Liver (tissue), 9 donors: ENCODE results near the gene GRID1. TPM values are rescaled to one million over a fixed set of nuclear protein-coding genes. Genes with fewer than 3 reads are reported as not detected.

Experiments used
- DNase-seq: peaks from one replicate; pipeline ENCODE4 v3.0.0-alpha.2; 2017; ENCODE audit warnings: low spot score
- H3K27ac ChIP-seq, 2 donors: one replicate each; pipeline ENCODE4 v1.7.0; 2013; ENCODE audit warnings: inconsistent platforms in 2 of 2, low read length in 2 of 2, control low read depth in 1 of 2, low read depth in 1 of 2, mild to moderate bottlenecking in 1 of 2
- H3K27me3 ChIP-seq, 4 donors: one replicate each; pipeline versions ENCODE4 v1.6.1 to v1.7.0; 2013; ENCODE audit warnings: low read length in 3 of 4, inconsistent platforms in 1 of 4, mild to moderate bottlenecking in 1 of 4, moderate library complexity in 1 of 4; ENCODE audit not compliant: control insufficient read depth in 4 of 4, insufficient read depth in 4 of 4
- H3K36me3 ChIP-seq, 4 donors: one replicate each; pipeline versions ENCODE4 v1.6.1 to v1.7.0; 2013; ENCODE audit warnings: low read length in 3 of 4, mild to moderate bottlenecking in 3 of 4, low read depth in 1 of 4, moderate library complexity in 1 of 4; ENCODE audit not compliant: control insufficient read depth in 4 of 4, insufficient read depth in 3 of 4
- H3K4me1 ChIP-seq, 4 donors: one replicate each; pipeline versions ENCODE4 v1.6.1 to v1.7.0; 2013; ENCODE audit warnings: low read length in 3 of 4, mild to moderate bottlenecking in 3 of 4, moderate library complexity in 1 of 4; ENCODE audit not compliant: control insufficient read depth in 4 of 4, insufficient read depth in 4 of 4
- H3K4me3 ChIP-seq, 3 donors: one replicate each; pipeline versions ENCODE4 v1.6.1 to v1.7.0; 2013; ENCODE audit warnings: low read length in 3 of 3, control low read depth in 1 of 3, low read depth in 1 of 3, mild to moderate bottlenecking in 1 of 3
- H3K9ac ChIP-seq, 2 donors: one replicate each; pipeline ENCODE4 v1.7.0; 2013; ENCODE audit warnings: low read length in 2 of 2, mild to moderate bottlenecking in 2 of 2, moderate library complexity in 2 of 2, control low read depth in 1 of 2, low read depth in 1 of 2
- H3K9me3 ChIP-seq, 4 donors: one replicate each; pipeline versions ENCODE4 v1.6.1 to v1.7.0; 2013; ENCODE audit warnings: low read length in 3 of 4; ENCODE audit not compliant: control insufficient read depth in 4 of 4
- ATF3 ChIP-seq: IDR thresholded peaks from 2 replicates; pipeline ENCODE4 v1.6.1; 2016; ENCODE audit warnings: antibody characterized with exemption
- EGR1 ChIP-seq, 2 donors: IDR thresholded peaks; 2 replicates each; pipeline ENCODE4 v1.6.1; 2016 to 2018; ENCODE audit warnings: antibody characterized with exemption in 2 of 2, low read depth in 2 of 2
- FOXA1 ChIP-seq: IDR thresholded peaks from 2 replicates; pipeline ENCODE4 v1.6.1; 2016; ENCODE audit warnings: antibody characterized with exemption
- FOXA2 ChIP-seq: IDR thresholded peaks from 2 replicates; pipeline ENCODE4 v1.6.1; 2016; ENCODE audit warnings: antibody characterized with exemption
- GABPA ChIP-seq, 2 donors: IDR thresholded peaks in 1 of 2; conservative IDR thresholded peaks in 1 of 2; 2 replicates each; pipeline ENCODE4 v1.6.1; 2016; ENCODE audit warnings: antibody characterized with exemption in 2 of 2, mild to moderate bottlenecking in 1 of 2, moderate library complexity in 1 of 2
- HNF4A ChIP-seq, 2 donors: conservative IDR thresholded peaks; 2 replicates each; pipeline ENCODE4 v1.6.1; 2016; ENCODE audit warnings: antibody characterized with exemption in 2 of 2, mild to moderate bottlenecking in 2 of 2
- HNF4G ChIP-seq: IDR thresholded peaks from 2 replicates; pipeline ENCODE4 v1.6.1; 2016; ENCODE audit warnings: antibody characterized with exemption
- RAD21 ChIP-seq, 2 donors: IDR thresholded peaks; 2 replicates each; pipeline ENCODE4 v1.6.1; 2016; ENCODE audit warnings: antibody characterized with exemption in 2 of 2, mild to moderate bottlenecking in 2 of 2
- REST ChIP-seq: IDR thresholded peaks from 2 replicates; pipeline ENCODE4 v1.6.1; 2016; ENCODE audit warnings: antibody characterized with exemption, mild to moderate bottlenecking
- RXRA ChIP-seq, 2 donors: IDR thresholded peaks; 2 replicates each; pipeline ENCODE4 v1.6.1; 2017 to 2018; ENCODE audit warnings: antibody characterized with exemption in 2 of 2, mild to moderate bottlenecking in 1 of 2
- SP1 ChIP-seq: IDR thresholded peaks from 2 replicates; pipeline ENCODE4 v1.6.1; 2018; ENCODE audit warnings: antibody characterized with exemption, mild to moderate bottlenecking
- TAF1 ChIP-seq: conservative IDR thresholded peaks from 2 replicates; pipeline ENCODE4 v1.6.1; 2016; ENCODE audit warnings: antibody characterized with exemption, mild to moderate bottlenecking
- YY1 ChIP-seq: IDR thresholded peaks from 2 replicates; pipeline ENCODE4 v1.6.1; 2016; ENCODE audit warnings: antibody characterized with exemption, mild to moderate bottlenecking
- WGBS: extraction: QIAGEN DNeasy Blood & Tissue Kit; methylation state at CpG from one replicate; pipeline ENCODE4 v1.1.7; 2013; 5-methylcytosine and 5-hydroxymethylcytosine counted together
- polyA plus RNA-seq, 2 donors: library from polyadenylated mRNA; stranded (reverse) in 1 of 2; unstranded in 1 of 2; fragments of 200-250 nt in 1 of 2; fragments of >200 nt in 1 of 2; fragmentation: Nextera tagmentation in 1 of 2; extraction: Ambion mirVana in 1 of 2; gene quantifications; one replicate each; pipeline versions ENCODE4 v1.2.1 to v1.2.3, GENCODE V29; 2013 to 2015
- total RNA-seq, 2 donors: library from RNA; depleted of rRNA; stranded (reverse); fragments of >200 nt; gene quantifications; one replicate each; pipeline ENCODE4 v1.2.3, GENCODE V29; 2014
- TF ChIP-seq, protein P1 (sequence below): fragments of 150-350 bp; IDR thresholded peaks from 2 replicates; pipeline ENCODE4 v1.5.1; 2017; ENCODE audit warnings: improper control_type of control experiment, low read depth, low read length; ENCODE audit not compliant: missing input control
- donor health status: healthy.
- donor health status: healthy.
- donor health status: healthy.
- donor health status: healthy.
- donor health status: healthy.

Gene GRID1
- total and polyA plus RNA-seq, 4 donors, result 0.09 to 0.17 (median 0.14) TPM; not detected in 1

DNA sequence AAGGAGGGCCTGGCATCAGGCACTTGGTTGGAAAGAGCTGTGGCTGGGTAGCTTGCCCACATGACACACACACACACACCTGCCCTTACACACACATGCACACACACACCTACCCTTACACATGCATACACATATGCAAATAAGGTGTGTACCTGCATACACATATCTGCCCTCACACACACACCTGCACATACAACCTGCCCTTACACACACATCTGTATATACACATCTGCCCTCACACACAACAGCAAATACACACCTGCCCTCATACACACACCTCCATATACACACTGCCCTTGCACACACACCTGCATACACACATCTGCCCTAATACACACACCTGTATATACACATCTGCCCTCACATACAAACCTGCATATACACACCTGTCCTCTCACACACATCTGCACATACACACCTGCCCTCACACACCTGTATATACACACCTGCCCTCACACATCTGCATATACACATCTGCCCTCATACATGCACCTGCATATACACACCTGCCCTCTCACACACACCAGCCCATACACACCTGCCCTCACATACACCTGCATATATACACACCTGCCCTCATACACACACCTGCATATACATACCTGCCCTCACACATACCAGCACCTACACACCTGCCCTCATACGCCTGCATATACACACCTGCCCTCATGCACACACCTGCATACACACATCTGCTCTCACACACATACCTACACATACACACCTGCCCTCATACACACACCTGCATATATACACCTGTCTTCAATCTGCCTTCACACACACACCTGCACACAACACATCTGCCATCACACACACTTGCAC is 82.9 kb downstream of the GRID1 start:
- TF ChIP-seq, protein P1, sequence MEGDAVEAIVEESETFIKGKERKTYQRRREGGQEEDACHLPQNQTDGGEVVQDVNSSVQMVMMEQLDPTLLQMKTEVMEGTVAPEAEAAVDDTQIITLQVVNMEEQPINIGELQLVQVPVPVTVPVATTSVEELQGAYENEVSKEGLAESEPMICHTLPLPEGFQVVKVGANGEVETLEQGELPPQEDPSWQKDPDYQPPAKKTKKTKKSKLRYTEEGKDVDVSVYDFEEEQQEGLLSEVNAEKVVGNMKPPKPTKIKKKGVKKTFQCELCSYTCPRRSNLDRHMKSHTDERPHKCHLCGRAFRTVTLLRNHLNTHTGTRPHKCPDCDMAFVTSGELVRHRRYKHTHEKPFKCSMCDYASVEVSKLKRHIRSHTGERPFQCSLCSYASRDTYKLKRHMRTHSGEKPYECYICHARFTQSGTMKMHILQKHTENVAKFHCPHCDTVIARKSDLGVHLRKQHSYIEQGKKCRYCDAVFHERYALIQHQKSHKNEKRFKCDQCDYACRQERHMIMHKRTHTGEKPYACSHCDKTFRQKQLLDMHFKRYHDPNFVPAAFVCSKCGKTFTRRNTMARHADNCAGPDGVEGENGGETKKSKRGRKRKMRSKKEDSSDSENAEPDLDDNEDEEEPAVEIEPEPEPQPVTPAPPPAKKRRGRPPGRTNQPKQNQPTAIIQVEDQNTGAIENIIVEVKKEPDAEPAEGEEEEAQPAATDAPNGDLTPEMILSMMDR, result no peak
- TF ChIP-seq TAF1 (no peak), YY1 (no peak), ATF3 (no peak), FOXA1 (no peak), HNF4A (conservative IDR thresholded peaks at IDR 0.05) (no peak), HNF4G (no peak), RXRA (IDR thresholded peaks at IDR 0.05) (no peak), RAD21 (IDR thresholded peaks at IDR 0.05) (no peak), FOXA2 (no peak), EGR1 (IDR thresholded peaks at IDR 0.05; ENCODE audit: low read depth in 2 of 2) (no peak), SP1 (no peak), REST (no peak)
- DNase-seq, result peak; percentile 12
- no peaks in the 10 kb centered on the region for H3K27me3 ChIP-seq
- no peak overlapping the region for H3K9ac ChIP-seq
- WGBS, result 64% methylated on average over 1 of the region's 1 CpG
- no peaks in the 10 kb centered on the region for H3K36me3 ChIP-seq
- no peaks in the 10 kb centered on the region for H3K4me1 ChIP-seq
- peaks cover 0 to 13% (median 5%) of the 10 kb centered on the region in 4 donors for H3K9me3 ChIP-seq
- no peak overlapping the region for H3K4me3 ChIP-seq
- no peak overlapping the region for H3K27ac ChIP-seq

DNA sequence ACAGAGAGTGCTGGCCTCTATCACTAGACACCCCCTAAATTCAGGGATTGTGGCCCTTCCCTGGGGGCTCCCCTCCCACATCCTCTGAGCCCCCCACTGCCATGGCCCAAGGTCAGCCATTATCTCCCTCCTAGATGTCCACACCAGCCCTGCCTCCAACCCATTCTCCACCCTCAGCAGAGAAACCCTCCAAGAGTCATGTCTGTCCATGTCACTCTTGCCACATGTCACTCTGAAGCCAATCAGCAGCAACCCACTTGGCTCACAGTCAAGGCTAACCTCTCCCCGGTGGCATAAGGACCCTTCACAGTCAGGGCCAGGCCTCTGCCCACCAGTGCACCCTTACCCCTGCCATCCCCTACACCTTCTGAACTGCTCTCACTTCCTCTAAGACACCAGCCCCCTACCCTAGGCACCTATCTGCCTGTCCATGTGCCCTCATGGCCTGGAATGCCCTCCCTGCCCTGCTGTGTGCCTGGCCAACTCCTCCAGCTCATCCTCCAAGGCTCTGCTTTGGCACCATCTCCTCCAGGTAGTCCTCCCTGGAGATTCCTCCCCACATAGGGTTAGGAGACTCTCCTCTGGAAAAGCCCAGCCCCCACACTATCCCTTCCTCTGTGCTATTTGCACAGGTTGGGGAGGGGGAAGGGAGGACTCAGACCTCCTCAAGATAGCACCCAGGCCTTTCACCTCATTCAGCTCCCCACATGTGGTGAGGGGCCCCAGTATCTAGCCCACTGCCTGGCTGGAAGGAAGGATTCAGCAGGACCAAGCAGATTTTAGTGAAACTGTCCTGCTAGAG is 83.7 kb downstream of the GRID1 start:
- H3K4me3 ChIP-seq, result no peak overlapping the region
- H3K27ac ChIP-seq, result no peak overlapping the region
- DNase-seq, result peak; percentile 27
- no peaks in the 10 kb centered on the region for H3K27me3 ChIP-seq
- WGBS, result 80% methylated on average over 1 of the region's 1 CpG
- H3K9me3 ChIP-seq, result peaks cover 0 to 13% (median 5%) of the 10 kb centered on the region in 4 donors
- TF ChIP-seq EGR1 (IDR thresholded peaks at IDR 0.05; ENCODE audit: low read depth in 2 of 2), result no peak
- TF ChIP-seq RXRA (IDR thresholded peaks at IDR 0.05), result no peak
- no peak for TF ChIP-seq GABPA (IDR thresholded peaks at IDR 0.05 in 1 of 2, conservative IDR thresholded peaks at IDR 0.05 in 1 of 2)
- TF ChIP-seq FOXA1, result no peak
- no peak for TF ChIP-seq ATF3
- TF ChIP-seq FOXA2, result no peak
- no peak overlapping the region for H3K9ac ChIP-seq
- H3K36me3 ChIP-seq, result no peaks in the 10 kb centered on the region
- no peaks in the 10 kb centered on the region for H3K4me1 ChIP-seq
